ENCODE measurements around the gene KRTAP10-9.
"Not testable (repeated sequence)": the region's sequence is repeated elsewhere in the genome, so short reads cannot be mapped to it uniquely, and the experiment has no call there.

KRTAP10-9 gene

GRCh38 chr21:44637018-44637850 lies 10.3 kb downstream of the KRTAP10-9 start, which contains the start of gene KRTAP10-10:
Gene KRTAP10-10, plus strand, starts transcription at chr21:44637356. Its CDS starts 62 bp downstream, at chr21:44637418.
- Mint-ChIP-seq H3K4me1 (ENCODE audit: low read depth) (no peaks in the 10 kb centered on the region), H3K4me3 (no peak within 1 kb of the TSS), H3K27me3 (peaks cover 9% of the 10 kb centered on the region), H3K27ac (no peak within 1 kb of the TSS), H3K36me3 (ENCODE audit: low read depth) (no peaks in the 10 kb centered on the region), H3K9me3 (peaks cover 19% of the 10 kb centered on the region)
- no peak for DNase-seq

- H3K27ac Mint-ChIP-seq; H3K4me1 Mint-ChIP-seq (ENCODE audit: low read depth); H3K36me3 Mint-ChIP-seq (ENCODE audit: low read depth); DNase-seq; H3K27me3 Mint-ChIP-seq; H3K4me3 Mint-ChIP-seq: not testable (repeated sequence)
- peaks cover 20% of the 10 kb centered on the region for H3K9me3 Mint-ChIP-seq
These were observed 11.0 kb downstream of the KRTAP10-9 start for GRCh38 chr21:44637851-44638348.

- H3K27ac Mint-ChIP-seq; H3K36me3 Mint-ChIP-seq (ENCODE audit: low read depth); H3K4me1 Mint-ChIP-seq (ENCODE audit: low read depth); H3K4me3 Mint-ChIP-seq; DNase-seq; H3K27me3 Mint-ChIP-seq: not testable (repeated sequence)
- peaks cover 24% of the 10 kb centered on the region for H3K9me3 Mint-ChIP-seq
These were observed 11.8 kb downstream of the KRTAP10-9 start for GRCh38 chr21:44638506-44639330.

- peaks cover 9% of the 10 kb centered on the region for H3K27me3 Mint-ChIP-seq
- no peak overlapping the region for H3K27ac Mint-ChIP-seq
- DNase-seq, result no peak
- no peak overlapping the region for H3K4me3 Mint-ChIP-seq
- peaks cover 2% of the 10 kb centered on the region for H3K36me3 Mint-ChIP-seq (ENCODE audit: low read depth)
- no peaks in the 10 kb centered on the region for H3K4me1 Mint-ChIP-seq (ENCODE audit: low read depth)
- peaks cover 30% of the 10 kb centered on the region for H3K9me3 Mint-ChIP-seq
These were observed 12.4 kb downstream of the KRTAP10-9 start for GRCh38 chr21:44639331-44639655.

GRCh38 chr21:44640761-44641160 lies 13.9 kb downstream of the KRTAP10-9 start:
- H3K27me3 Mint-ChIP-seq, result peaks cover 9% of the 10 kb centered on the region
- no peak overlapping the region for H3K27ac Mint-ChIP-seq
- H3K4me3 Mint-ChIP-seq, result no peak overlapping the region
- H3K4me1 Mint-ChIP-seq (ENCODE audit: low read depth), result no peaks in the 10 kb centered on the region
- DNase-seq, result no peak
- peaks cover 8% of the 10 kb centered on the region for H3K36me3 Mint-ChIP-seq (ENCODE audit: low read depth)
- peaks cover 40% of the 10 kb centered on the region for H3K9me3 Mint-ChIP-seq

GRCh38 chr21:44643741-44644310 lies 16.9 kb downstream of the KRTAP10-9 start:
- no peak overlapping the region for H3K27ac Mint-ChIP-seq
- H3K27me3 Mint-ChIP-seq, result peaks cover 5% of the 10 kb centered on the region
- H3K36me3 Mint-ChIP-seq (ENCODE audit: low read depth), result peaks cover 8% of the 10 kb centered on the region
- H3K9me3 Mint-ChIP-seq, result peaks cover 40% of the 10 kb centered on the region
- no peak for DNase-seq
- H3K4me3 Mint-ChIP-seq, result no peak overlapping the region
- H3K4me1 Mint-ChIP-seq (ENCODE audit: low read depth), result no peaks in the 10 kb centered on the region

- Mint-ChIP-seq H3K4me1 (ENCODE audit: low read depth) (no peaks in the 10 kb centered on the region), H3K36me3 (ENCODE audit: low read depth) (peaks cover 8% of the 10 kb centered on the region), H3K27ac (no peak overlapping the region), H3K4me3 (no peak overlapping the region), H3K9me3 (peaks cover 39% of the 10 kb centered on the region), H3K27me3 (peaks cover 3% of the 10 kb centered on the region)
- DNase-seq, result no peak
These were observed 18.0 kb downstream of the KRTAP10-9 start for GRCh38 chr21:44644878-44645277.

- not testable (repeated sequence) for H3K27ac Mint-ChIP-seq; H3K4me3 Mint-ChIP-seq; H3K4me1 Mint-ChIP-seq (ENCODE audit: low read depth); H3K36me3 Mint-ChIP-seq (ENCODE audit: low read depth); H3K27me3 Mint-ChIP-seq; DNase-seq
- H3K9me3 Mint-ChIP-seq, result peaks cover 30% of the 10 kb centered on the region
These were observed 19.7 kb downstream of the KRTAP10-9 start, which contains the start of gene KRTAP10-11 for GRCh38 chr21:44646366-44647221. Gene KRTAP10-11, plus strand, starts transcription at chr21:44646414. Its CDS starts 45 bp downstream, at chr21:44646459.

GRCh38 chr21:44647222-44647552 lies 20.3 kb downstream of the KRTAP10-9 start:
- peaks cover 28% of the 10 kb centered on the region for H3K9me3 Mint-ChIP-seq
- peaks cover 8% of the 10 kb centered on the region for H3K36me3 Mint-ChIP-seq (ENCODE audit: low read depth)
- H3K4me3 Mint-ChIP-seq, result no peak overlapping the region
- H3K27ac Mint-ChIP-seq, result no peak overlapping the region
- no peak for DNase-seq
- no peaks in the 10 kb centered on the region for H3K27me3 Mint-ChIP-seq
- H3K4me1 Mint-ChIP-seq (ENCODE audit: low read depth), result no peaks in the 10 kb centered on the region

GRCh38 chr21:44648557-44649311 lies 21.8 kb downstream of the KRTAP10-9 start:
- H3K27ac Mint-ChIP-seq, result no peak overlapping the region
- peaks cover 18% of the 10 kb centered on the region for H3K9me3 Mint-ChIP-seq
- H3K4me1 Mint-ChIP-seq (ENCODE audit: low read depth), result peaks cover 3% of the 10 kb centered on the region
- H3K27me3 Mint-ChIP-seq, result no peaks in the 10 kb centered on the region
- no peak for DNase-seq
- H3K4me3 Mint-ChIP-seq, result no peak overlapping the region
- H3K36me3 Mint-ChIP-seq (ENCODE audit: low read depth), result peaks cover 8% of the 10 kb centered on the region

GRCh38 chr21:44649521-44650100 lies 22.7 kb downstream of the KRTAP10-9 start:
- DNase-seq, result no peak
- Mint-ChIP-seq H3K4me1 (ENCODE audit: low read depth) (peaks cover 12% of the 10 kb centered on the region), H3K36me3 (ENCODE audit: low read depth) (peaks cover 5% of the 10 kb centered on the region), H3K27ac (no peak overlapping the region), H3K4me3 (no peak overlapping the region), H3K27me3 (no peaks in the 10 kb centered on the region), H3K9me3 (peaks cover 10% of the 10 kb centered on the region)

GRCh38 chr21:44650265-44650972 lies 23.5 kb downstream of the KRTAP10-9 start:
- no peak overlapping the region for H3K27ac Mint-ChIP-seq
- no peaks in the 10 kb centered on the region for H3K27me3 Mint-ChIP-seq
- no peaks in the 10 kb centered on the region for H3K36me3 Mint-ChIP-seq (ENCODE audit: low read depth)
- DNase-seq, result no peak
- no peak overlapping the region for H3K4me3 Mint-ChIP-seq
- peaks cover 8% of the 10 kb centered on the region for H3K9me3 Mint-ChIP-seq
- H3K4me1 Mint-ChIP-seq (ENCODE audit: low read depth), result peaks cover 19% of the 10 kb centered on the region
